ENCODE data around the gene MACROD2. TPM values are rescaled to one million over a fixed set of nuclear protein-coding genes. Genes with fewer than 3 reads are reported as not detected.

Gene MACROD2
- total RNA-seq, 6 experiments from 2014 or later: 0.05 to 0.57 (median 0.11) TPM; not detected in 1

DNA sequence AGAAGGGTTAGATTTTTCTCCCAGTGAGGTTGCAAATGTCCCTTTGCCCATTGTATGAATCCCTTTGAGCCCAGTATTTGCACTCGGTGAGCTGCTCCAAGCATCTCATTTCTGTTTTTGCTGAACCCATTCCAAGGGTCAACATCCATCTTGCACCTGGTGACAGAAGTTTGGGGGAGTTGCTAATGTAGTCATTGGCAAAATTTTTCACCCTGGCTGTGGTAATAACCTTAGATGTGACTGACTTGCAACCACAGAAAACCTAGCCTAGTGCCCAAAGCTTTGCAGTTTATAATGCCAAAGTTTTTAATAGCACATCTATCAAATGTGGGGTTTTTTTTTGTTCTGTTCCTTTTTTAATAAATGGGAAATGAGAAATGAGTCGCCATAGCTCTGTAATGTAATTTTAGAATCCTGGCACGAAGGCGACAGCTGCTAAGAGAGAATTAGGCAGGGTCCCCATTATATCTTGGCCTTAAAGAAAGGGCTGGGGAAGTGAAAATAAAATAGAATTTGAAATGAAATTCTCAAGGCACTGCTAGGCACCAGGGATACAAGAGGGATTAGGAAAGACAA lies 1895.2 kb downstream of the MACROD2 start:
- no peak overlapping the region for H3K27ac Mint-ChIP-seq
- H3K4me3 Mint-ChIP-seq: no peak overlapping the region
- H3K36me3 Mint-ChIP-seq (ENCODE audit: low read depth): no peaks in the 10 kb centered on the region
- no peak for DNase-seq
- no peaks in the 10 kb centered on the region for H3K27me3 Mint-ChIP-seq (ENCODE audit: insufficient read depth)
- peaks cover 26% of the 10 kb centered on the region for H3K9me3 Mint-ChIP-seq
- no peaks in the 10 kb centered on the region for H3K4me1 Mint-ChIP-seq (ENCODE audit: low read depth)
- TF ChIP-seq, protein P1, sequence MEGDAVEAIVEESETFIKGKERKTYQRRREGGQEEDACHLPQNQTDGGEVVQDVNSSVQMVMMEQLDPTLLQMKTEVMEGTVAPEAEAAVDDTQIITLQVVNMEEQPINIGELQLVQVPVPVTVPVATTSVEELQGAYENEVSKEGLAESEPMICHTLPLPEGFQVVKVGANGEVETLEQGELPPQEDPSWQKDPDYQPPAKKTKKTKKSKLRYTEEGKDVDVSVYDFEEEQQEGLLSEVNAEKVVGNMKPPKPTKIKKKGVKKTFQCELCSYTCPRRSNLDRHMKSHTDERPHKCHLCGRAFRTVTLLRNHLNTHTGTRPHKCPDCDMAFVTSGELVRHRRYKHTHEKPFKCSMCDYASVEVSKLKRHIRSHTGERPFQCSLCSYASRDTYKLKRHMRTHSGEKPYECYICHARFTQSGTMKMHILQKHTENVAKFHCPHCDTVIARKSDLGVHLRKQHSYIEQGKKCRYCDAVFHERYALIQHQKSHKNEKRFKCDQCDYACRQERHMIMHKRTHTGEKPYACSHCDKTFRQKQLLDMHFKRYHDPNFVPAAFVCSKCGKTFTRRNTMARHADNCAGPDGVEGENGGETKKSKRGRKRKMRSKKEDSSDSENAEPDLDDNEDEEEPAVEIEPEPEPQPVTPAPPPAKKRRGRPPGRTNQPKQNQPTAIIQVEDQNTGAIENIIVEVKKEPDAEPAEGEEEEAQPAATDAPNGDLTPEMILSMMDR (IDR thresholded peaks at IDR 0.05): no peak

DNA sequence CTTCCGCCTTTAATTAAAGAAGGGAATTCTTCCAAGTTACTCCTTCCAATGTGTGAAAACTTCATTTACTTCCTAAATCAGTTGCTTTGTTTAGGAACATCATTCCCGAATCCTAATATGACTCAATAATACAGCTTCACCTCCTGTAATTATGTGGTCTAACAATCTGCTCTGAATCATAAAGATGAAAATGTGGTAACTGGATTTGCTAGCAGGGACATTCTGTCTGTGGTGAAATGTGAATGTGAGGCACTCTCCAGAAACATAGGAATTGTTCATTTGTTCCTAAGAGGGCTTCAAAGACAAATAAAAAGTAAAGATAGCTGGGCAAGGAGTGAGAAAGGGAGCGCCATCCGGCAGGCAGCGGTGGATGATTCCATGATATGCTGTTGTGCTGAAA lies 1899.8 kb downstream of the MACROD2 start:
- Mint-ChIP-seq H3K36me3 (ENCODE audit: low read depth) (no peaks in the 10 kb centered on the region), H3K4me3 (no peak overlapping the region), H3K4me1 (ENCODE audit: low read depth) (no peaks in the 10 kb centered on the region), H3K9me3 (peaks cover 32% of the 10 kb centered on the region), H3K27me3 (ENCODE audit: insufficient read depth) (no peaks in the 10 kb centered on the region), H3K27ac (no peak overlapping the region)
- TF ChIP-seq, protein P1 (IDR thresholded peaks at IDR 0.05): no peak
- no peak for DNase-seq

DNA sequence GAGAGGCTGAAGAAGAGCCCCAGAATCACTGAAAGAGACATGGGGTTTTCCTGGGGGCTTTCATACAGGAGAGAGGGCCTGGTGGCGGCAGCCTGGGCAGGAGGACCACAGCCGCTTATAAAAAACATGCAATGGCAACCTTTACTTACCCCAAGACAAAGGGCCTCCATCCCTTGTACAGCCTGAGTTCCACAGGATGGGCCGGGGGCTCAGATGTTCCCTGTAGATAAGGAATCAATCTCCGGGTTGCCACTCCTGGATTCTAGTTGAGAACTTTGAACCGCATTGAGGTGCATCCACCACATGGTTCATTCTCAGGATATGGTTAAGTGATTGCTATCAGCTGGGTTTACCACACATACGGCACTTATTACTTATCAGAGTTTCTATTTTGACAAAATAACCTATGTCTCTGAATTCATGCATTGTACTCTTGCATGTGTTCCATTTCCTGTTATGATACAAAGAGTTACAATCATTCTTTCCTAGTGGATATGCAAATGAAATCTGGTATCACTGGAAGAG lies 1900.3 kb downstream of the MACROD2 start:
- Mint-ChIP-seq H3K27ac (no peak overlapping the region), H3K4me3 (no peak overlapping the region), H3K4me1 (ENCODE audit: low read depth) (no peaks in the 10 kb centered on the region), H3K27me3 (ENCODE audit: insufficient read depth) (no peaks in the 10 kb centered on the region), H3K9me3 (peaks cover 36% of the 10 kb centered on the region), H3K36me3 (ENCODE audit: low read depth) (no peaks in the 10 kb centered on the region)
- DNase-seq: no peak
- TF ChIP-seq, protein P1 (IDR thresholded peaks at IDR 0.05): no peak

DNA sequence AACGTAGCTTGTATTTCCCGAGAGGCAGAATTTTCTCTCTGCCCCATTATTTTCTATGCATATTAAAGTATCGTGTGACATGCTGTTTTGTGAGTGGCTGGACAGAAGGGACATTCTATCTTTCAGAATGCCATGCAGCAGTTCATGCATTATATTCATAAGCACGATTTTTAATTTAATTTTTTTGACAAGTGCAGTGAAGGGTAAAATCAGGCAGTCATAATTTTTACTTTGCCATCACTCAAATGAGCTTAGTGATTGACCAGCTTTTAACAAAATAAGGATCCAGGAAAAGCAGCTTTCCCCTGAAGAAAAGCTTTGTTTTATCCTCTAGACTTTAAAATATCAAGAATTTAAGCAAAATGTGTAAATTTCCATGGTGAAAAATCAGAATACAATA lies 1904.7 kb downstream of the MACROD2 start:
- Mint-ChIP-seq H3K4me3 (no peak overlapping the region), H3K9me3 (peaks cover 43% of the 10 kb centered on the region), H3K4me1 (ENCODE audit: low read depth) (no peaks in the 10 kb centered on the region), H3K27ac (no peak overlapping the region), H3K36me3 (ENCODE audit: low read depth) (0 out of 2 replicates have a peak, but pooled peaks cover 11% of the 10 kb centered on the region), H3K27me3 (ENCODE audit: insufficient read depth) (no peaks in the 10 kb centered on the region)
- no peak for DNase-seq
- TF ChIP-seq, protein P1 (IDR thresholded peaks at IDR 0.05): no peak

DNA sequence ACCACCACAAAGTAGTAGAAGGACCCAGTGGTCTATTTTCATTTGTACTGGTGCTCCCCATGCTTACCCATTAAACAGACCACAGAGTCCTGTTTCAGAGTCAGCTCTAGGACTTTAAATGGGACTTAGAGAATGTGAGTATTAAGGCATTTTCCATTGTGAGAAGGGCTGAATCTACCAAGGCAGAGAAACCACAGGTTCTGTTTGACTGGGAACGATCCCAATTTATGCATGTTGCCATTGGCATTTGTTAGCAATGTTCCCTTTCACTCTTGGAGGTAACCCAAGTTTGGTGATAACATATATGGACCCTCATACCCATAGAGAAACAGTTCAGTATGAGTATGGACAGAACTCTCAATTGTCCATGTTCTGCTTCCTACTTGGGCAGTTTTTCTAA lies 1905.1 kb downstream of the MACROD2 start:
- TF ChIP-seq, protein P1 (IDR thresholded peaks at IDR 0.05): no peak
- Mint-ChIP-seq H3K36me3 (ENCODE audit: low read depth) (0 out of 2 replicates have a peak, but pooled peaks cover 11% of the 10 kb centered on the region), H3K27me3 (ENCODE audit: insufficient read depth) (no peaks in the 10 kb centered on the region), H3K4me1 (ENCODE audit: low read depth) (no peaks in the 10 kb centered on the region), H3K4me3 (no peak overlapping the region), H3K27ac (no peak overlapping the region), H3K9me3 (peaks cover 44% of the 10 kb centered on the region)
- no peak for DNase-seq
